CD14-positive monocyte (primary cell): ENCODE results near the gene UNC5CL. TPM values are rescaled to one million over a fixed set of nuclear protein-coding genes. Genes with fewer than 3 reads are reported as not detected.

Experiments used
- DNase-seq, 3 donors: peaks; one replicate each; pipeline ENCODE4 v3.0.0-alpha.2; 2011 to 2022
- H2AFZ ChIP-seq: 2 replicates; pipeline ENCODE4 v1.6.0; 2012; ENCODE audit warnings: mild to moderate bottlenecking, low read depth, low read length, inconsistent platforms; ENCODE audit not compliant: insufficient read depth, poor library complexity, severe bottlenecking
- H3K27ac ChIP-seq, 2 donors: 1 replicate in 1 of 2; 2 replicates in 1 of 2; pipeline ENCODE4 v1.5.1; 2012 to 2013; ENCODE audit warnings: low read length in 2 of 2, control low read depth in 1 of 2, inconsistent platforms in 1 of 2, low read depth in 1 of 2, mild to moderate bottlenecking in 1 of 2
- H3K27me3 ChIP-seq, 2 donors: one replicate each; pipeline versions ENCODE4 v1.6.0 to v1.6.1; 2011 to 2013; ENCODE audit warnings: low read length in 2 of 2; ENCODE audit not compliant: control insufficient read depth in 2 of 2, insufficient read depth in 2 of 2
- H3K36me3 ChIP-seq, 2 donors: replicated peaks in 1 of 2; 1 replicate in 1 of 2; 2 replicates in 1 of 2; pipeline versions ENCODE4 v1.5.1 to v1.6.1; 2012 to 2013; ENCODE audit warnings: low read length in 2 of 2, control low read depth in 1 of 2, inconsistent platforms in 1 of 2, mild to moderate bottlenecking in 1 of 2; ENCODE audit not compliant: insufficient read depth in 2 of 2, control insufficient read depth in 1 of 2
- H3K4me1 ChIP-seq, 2 donors: 1 replicate in 1 of 2; 2 replicates in 1 of 2; pipeline versions ENCODE4 v1.5.1 to v1.6.1; 2012 to 2013; ENCODE audit warnings: low read length in 2 of 2, control low read depth in 1 of 2, inconsistent platforms in 1 of 2, mild to moderate bottlenecking in 1 of 2, moderate library complexity in 1 of 2; ENCODE audit not compliant: insufficient read depth in 2 of 2, control insufficient read depth in 1 of 2
- H3K4me2 ChIP-seq: replicated peaks from 2 replicates; pipeline ENCODE3; 2012; ENCODE audit warnings: low read length, moderate library complexity, mild to moderate bottlenecking; ENCODE audit not compliant: poor library complexity, severe bottlenecking; ENCODE audit errors: extremely low read depth
- H3K4me3 ChIP-seq, 3 experiments: fragments of 200-600 bp in 1 of 3; sonication (generic) in 1 of 3; replicated peaks in 1 of 3; 1 replicate in 2 of 3; 2 replicates in 1 of 3; pipeline ENCODE4 v1.5.1; 2011 to 2013; ENCODE audit warnings: low read length in 3 of 3, mild to moderate bottlenecking in 3 of 3, control low read depth in 2 of 3, low read depth in 2 of 3, inconsistent platforms in 1 of 3, moderate library complexity in 1 of 3
- H3K79me2 ChIP-seq: 2 replicates; pipeline ENCODE4 v1.6.0; 2012; ENCODE audit warnings: mild to moderate bottlenecking, control low read depth, inconsistent platforms, low read length, moderate library complexity; ENCODE audit not compliant: insufficient read depth
- H3K9ac ChIP-seq: 2 replicates; pipeline ENCODE4 v1.6.0; 2017; ENCODE audit warnings: low read length, mild to moderate bottlenecking; ENCODE audit not compliant: insufficient read depth, poor library complexity, severe bottlenecking
- H3K9me3 ChIP-seq, 2 donors: replicated peaks in 1 of 2; 1 replicate in 1 of 2; 2 replicates in 1 of 2; pipeline versions ENCODE4 v1.5.1 to v1.6.1; 2012 to 2013; ENCODE audit warnings: low read length in 2 of 2, control low read depth in 1 of 2; ENCODE audit not compliant: control insufficient read depth in 1 of 2, insufficient read depth in 1 of 2
- H4K20me1 ChIP-seq: 2 replicates; pipeline ENCODE4 v1.6.0; 2012; ENCODE audit warnings: mild to moderate bottlenecking, low read length, control low read depth, moderate library complexity; ENCODE audit not compliant: insufficient read depth
- H3K27ac Mint-ChIP-seq, 7 donors: one replicate each; pipeline ENCODE4 v1.8.0; 2020; ENCODE audit warnings: mild to moderate bottlenecking in 7 of 7, mixed read lengths in 7 of 7, moderate library complexity in 6 of 7, inconsistent platforms in 2 of 7
- H3K27me3 Mint-ChIP-seq, 3 donors: one replicate each; pipeline ENCODE4 v1.8.0; 2021 to 2022; ENCODE audit warnings: low read depth in 3 of 3, mild to moderate bottlenecking in 3 of 3, mixed read lengths in 3 of 3, moderate library complexity in 3 of 3, inconsistent platforms in 1 of 3
- H3K36me3 Mint-ChIP-seq, 2 donors: one replicate each; pipeline ENCODE4 v1.8.0; 2020; ENCODE audit warnings: mixed read lengths in 2 of 2, inconsistent platforms in 1 of 2, mild to moderate bottlenecking in 1 of 2
- H3K4me1 Mint-ChIP-seq: one replicate; pipeline ENCODE4 v1.8.0; 2020; ENCODE audit warnings: mild to moderate bottlenecking, mixed read lengths
- H3K4me3 Mint-ChIP-seq, 2 donors: one replicate each; pipeline ENCODE4 v1.8.0; 2020; ENCODE audit warnings: mild to moderate bottlenecking in 2 of 2, mixed read lengths in 2 of 2, moderate library complexity in 1 of 2
- H3K9me3 Mint-ChIP-seq, 7 donors: one replicate each; pipeline ENCODE4 v1.8.0; 2020 to 2022; ENCODE audit warnings: mixed read lengths in 7 of 7, mild to moderate bottlenecking in 6 of 7, moderate library complexity in 6 of 7, inconsistent platforms in 2 of 7
- CTCF ChIP-seq: fragments of 200-600 bp; IDR thresholded peaks from one replicate; pipeline ENCODE4 v1.8.0; 2022; ENCODE audit warnings: antibody characterized with exemption, mild to moderate bottlenecking
- WGBS: methylation state at CpG from one replicate; pipeline ENCODE4 v1.1.5; 2013; ENCODE audit warnings: missing lambda C conversion rate; ENCODE audit not compliant: insufficient coverage; 5-methylcytosine and 5-hydroxymethylcytosine counted together
- intact Hi-C, 2 donors: fragments of 100-400 bp; cut with micrococcal nuclease; formaldehyde crosslinking; loops; one replicate each; pipeline versions ENCODE4 v1.15.0 to v1.15.1; 2023
- polyA plus RNA-seq, 3 donors: library from polyadenylated mRNA; depleted of rRNA in 1 of 3; unstranded in 2 of 3; stranded (reverse) in 1 of 3; fragments of 300-500 nt in 2 of 3; fragments of >200 nt in 1 of 3; fragmentation: Illumina TruSeq in 2 of 3; gene quantifications; 1 replicate in 2 of 3; 2 replicates in 1 of 3; pipeline ENCODE4 v1.2.3, GENCODE V29; 2012 to 2021

The UNC5CL gene
- polyA plus RNA-seq, 3 donors, result 0.09 to 2.3 TPM; not detected in 1

- WGBS, result 29% methylated on average over 4 of the region's 13 CpGs
- H3K9ac ChIP-seq, result peak overlapping the region; percentile 67
Measured at GRCh38 chr6:41028561-41029412, 10.2 kb downstream of the UNC5CL start.

More at GRCh38 chr6:41028561-41029412, 10.2 kb downstream of the UNC5CL start:
- H3K27ac Mint-ChIP-seq, result peak overlapping the region in 4 of 7 donors; percentile 13 to 55 (median 38)
- peaks cover 22 to 27% of the 10 kb centered on the region in 2 donors for H3K4me1 ChIP-seq
- peaks cover 0 to 2% (median 0%) of the 10 kb centered on the region in 7 donors for H3K9me3 Mint-ChIP-seq
- H3K9me3 ChIP-seq, result no peaks in the 10 kb centered on the region
- TF ChIP-seq CTCF, result no peak
- no peaks in the 10 kb centered on the region for H3K79me2 ChIP-seq
- peak in 1 of 3 donors; percentile 20 for DNase-seq
- H3K4me3 ChIP-seq, result peak overlapping the region; percentile 30 to 76 (median 49)
- H3K36me3 ChIP-seq, result no peaks in the 10 kb centered on the region
- peak overlapping the region; percentile 79 to 96 for H3K4me3 Mint-ChIP-seq
- H3K36me3 Mint-ChIP-seq, result no peaks in the 10 kb centered on the region
- H3K27me3 Mint-ChIP-seq, result peaks cover 0 to 5% (median 3%) of the 10 kb centered on the region in 3 donors
- H4K20me1 ChIP-seq, result no peaks in the 10 kb centered on the region
- peaks cover 28% of the 10 kb centered on the region for H3K4me1 Mint-ChIP-seq
- peak overlapping the region; percentile 90 for H3K4me2 ChIP-seq
- no peaks in the 10 kb centered on the region for H3K27me3 ChIP-seq
- intact Hi-C loops, result no loop called here
- peak overlapping the region; percentile 96 for H2AFZ ChIP-seq
- no peak overlapping the region for H3K27ac ChIP-seq
